ENCODE results near the gene IL37.
"Not testable (repeated sequence)": the region's sequence is repeated elsewhere in the genome, so short reads cannot be mapped to it uniquely, and the experiment has no call there.

IL37 gene

DNA sequence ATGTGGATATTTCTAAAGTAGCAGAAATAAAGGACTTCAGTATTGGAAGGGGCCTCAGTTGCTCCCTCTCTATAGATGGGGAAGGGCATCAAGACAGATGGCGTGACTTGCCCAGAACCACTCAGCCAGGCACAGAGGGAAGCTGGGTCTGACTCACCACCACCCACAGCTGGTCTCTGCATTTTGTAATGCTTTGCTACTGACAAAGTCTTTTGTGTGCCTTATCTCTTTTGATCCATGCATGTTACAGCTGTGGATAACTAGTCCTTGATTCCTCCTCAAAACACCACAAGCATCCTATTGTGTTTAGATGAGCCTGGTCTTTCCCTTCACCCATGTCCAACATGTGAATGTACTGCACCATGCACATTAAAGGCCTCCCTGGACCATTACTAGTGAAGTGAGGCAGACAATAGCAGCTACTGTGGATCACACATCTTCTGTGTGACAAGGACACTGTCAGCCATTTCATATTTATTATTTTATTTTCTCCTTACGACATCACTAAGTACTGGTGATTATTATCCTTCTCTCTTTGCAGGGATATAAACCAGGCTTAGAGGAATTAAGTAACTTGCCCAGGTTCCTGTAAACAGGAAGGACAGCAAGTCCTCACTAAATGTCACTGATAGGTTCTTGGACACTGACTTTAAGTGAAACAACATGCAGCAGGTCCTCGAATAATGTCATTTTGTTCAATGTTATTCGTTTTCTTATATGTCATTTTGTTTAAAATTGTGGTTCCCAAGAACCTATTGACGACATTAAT is 29.6 kb upstream of the IL37 start:
- H3K4me1 Mint-ChIP-seq, result peaks cover 28% of the 10 kb centered on the region
- H3K4me3 Mint-ChIP-seq, result no peak overlapping the region
- no peaks in the 10 kb centered on the region for H3K9me3 Mint-ChIP-seq
- H3K27me3 Mint-ChIP-seq, result peaks cover 28% of the 10 kb centered on the region
- no peak overlapping the region for H3K27ac Mint-ChIP-seq
- H3K36me3 Mint-ChIP-seq, result no peaks in the 10 kb centered on the region
- CTCF ChIA-PET, result interaction anchor here (7.0 kb wide), 1 partner anchor 132 kb away, joined by 36 read pairs; no protein-coding TSS in a partner anchor
- DNase-seq, result no peak

DNA sequence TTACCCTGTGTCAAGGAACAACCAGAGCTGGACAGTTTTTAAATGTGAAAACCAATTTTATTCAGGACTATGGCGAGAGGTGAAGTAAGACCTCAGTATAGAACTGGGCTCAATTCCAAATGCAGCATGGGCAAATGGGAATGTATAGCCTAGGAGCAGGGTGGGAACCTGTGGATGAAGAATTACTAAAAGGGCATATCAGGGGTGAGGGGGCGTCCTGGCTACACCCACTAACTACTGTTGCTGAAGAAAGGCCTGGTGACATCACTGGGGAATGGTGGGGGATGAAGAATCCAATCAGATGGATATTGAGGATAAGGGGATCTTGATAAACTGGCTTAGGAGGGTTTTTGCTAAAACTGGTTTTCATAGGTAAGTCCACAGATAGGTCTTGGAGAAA is 27.3 kb upstream of the IL37 start:
- CTCF ChIA-PET, result interaction anchor here (1.7 to 7.0 kb wide), 2 partner anchors 120 to 134 kb away, joined by 3 to 36 read pairs; no protein-coding TSS in a partner anchor
- Mint-ChIP-seq H3K4me3 (no peak overlapping the region), H3K27ac (no peak overlapping the region), H3K4me1 (peaks cover 28% of the 10 kb centered on the region), H3K27me3 (peaks cover 21% of the 10 kb centered on the region), H3K36me3 (no peaks in the 10 kb centered on the region), H3K9me3 (no peaks in the 10 kb centered on the region)
- no peak for DNase-seq

DNA sequence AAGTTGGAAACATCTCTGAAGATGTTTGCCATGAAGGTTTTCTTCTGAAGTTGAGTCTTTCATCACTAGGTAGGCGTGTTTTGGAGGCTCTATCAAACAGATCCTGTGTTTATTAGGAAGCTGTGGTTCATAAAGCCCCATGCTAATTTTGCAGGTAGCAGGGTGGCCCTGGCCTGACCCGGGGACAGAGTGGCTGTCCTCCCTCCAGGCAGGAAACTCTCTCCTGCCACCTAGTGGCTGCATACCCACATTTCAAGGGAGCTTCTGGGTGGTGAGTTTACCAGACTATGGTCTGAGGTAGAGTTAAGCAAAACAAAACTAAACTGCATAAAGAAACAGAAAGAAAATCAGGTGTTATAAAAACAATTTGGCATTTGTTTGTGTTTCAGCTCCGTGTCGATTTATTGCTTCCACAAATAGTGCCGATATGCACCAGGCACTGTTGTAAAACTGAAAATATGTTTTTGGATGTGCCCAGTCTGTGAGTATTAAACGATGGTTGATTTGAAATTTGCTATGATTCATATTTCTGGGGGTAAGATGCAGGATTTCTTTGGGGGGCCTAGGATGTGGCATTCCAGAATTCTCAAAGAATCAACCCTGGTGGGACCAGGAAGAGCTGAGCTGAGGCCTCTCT is 26.0 kb upstream of the IL37 start:
- H3K4me3 Mint-ChIP-seq, result no peak overlapping the region
- peaks cover 27% of the 10 kb centered on the region for H3K4me1 Mint-ChIP-seq
- DNase-seq, result peak; percentile 78
- CTCF ChIA-PET, result interaction anchor here (0.6 to 3.2 kb wide), 33 partner anchors 8 to 284 kb away, joined by 3 to 86 read pairs (median 4); no protein-coding TSS in a partner anchor
- H3K9me3 Mint-ChIP-seq, result no peaks in the 10 kb centered on the region
- H3K36me3 Mint-ChIP-seq, result no peaks in the 10 kb centered on the region
- peaks cover 10% of the 10 kb centered on the region for H3K27me3 Mint-ChIP-seq
- H3K27ac Mint-ChIP-seq, result peak overlapping the region; percentile 43

DNA sequence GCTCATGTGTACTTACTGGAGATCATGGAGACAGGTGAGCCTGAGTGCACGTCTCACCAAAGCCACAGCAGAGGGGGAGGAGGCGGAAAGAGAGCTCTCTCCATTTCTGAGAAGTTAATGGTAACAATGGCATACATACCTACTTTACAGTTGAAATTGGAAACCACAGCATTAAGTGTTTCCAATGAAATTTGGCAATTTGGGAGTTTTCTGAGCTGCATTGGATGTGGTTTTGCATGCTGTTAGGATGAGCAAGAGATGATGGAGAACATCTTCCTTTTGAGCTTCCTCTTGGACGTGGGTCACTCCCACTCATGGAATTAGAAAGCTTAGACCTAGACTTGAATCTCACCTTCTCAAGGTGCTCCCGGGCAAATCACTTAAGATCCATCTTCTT is 25.5 kb upstream of the IL37 start:
- Mint-ChIP-seq H3K36me3 (no peaks in the 10 kb centered on the region), H3K9me3 (no peaks in the 10 kb centered on the region), H3K27ac (peak overlapping the region; percentile 43), H3K27me3 (peaks cover 5% of the 10 kb centered on the region), H3K4me1 (peaks cover 22% of the 10 kb centered on the region), H3K4me3 (no peak overlapping the region)
- no peak for DNase-seq
- CTCF ChIA-PET, result interaction anchor here (0.6 to 3.2 kb wide), 33 partner anchors 8 to 285 kb away, joined by 3 to 86 read pairs (median 4); no protein-coding TSS in a partner anchor

DNA sequence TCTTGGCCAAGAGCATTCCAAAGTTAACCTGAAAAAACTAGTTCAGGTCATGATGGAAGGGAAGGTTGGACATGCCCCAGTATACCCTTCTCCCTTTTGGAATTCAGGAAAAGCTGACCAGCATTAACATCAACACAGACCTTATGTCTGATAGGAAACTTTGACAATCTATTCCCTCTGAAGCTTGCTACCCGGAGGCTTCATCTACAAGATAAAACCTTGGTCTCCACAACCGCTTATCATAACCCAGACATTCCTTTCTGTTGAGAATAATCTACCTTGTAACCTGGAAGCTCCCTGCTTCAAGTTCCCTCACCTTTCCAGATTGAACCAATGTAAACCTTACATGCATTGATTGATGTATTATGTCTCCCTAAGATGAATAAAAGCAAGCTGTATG is 24.7 kb upstream of the IL37 start:
- CTCF ChIA-PET, result interaction anchor here (0.8 to 3.2 kb wide), 14 partner anchors 7 to 159 kb away, joined by 3 to 86 read pairs (median 6); no protein-coding TSS in a partner anchor
- no peaks in the 10 kb centered on the region for H3K9me3 Mint-ChIP-seq
- no peaks in the 10 kb centered on the region for H3K36me3 Mint-ChIP-seq
- H3K4me1 Mint-ChIP-seq, result peaks cover 15% of the 10 kb centered on the region
- H3K4me3 Mint-ChIP-seq, result no peak overlapping the region
- no peak overlapping the region for H3K27ac Mint-ChIP-seq
- DNase-seq, result no peak
- H3K27me3 Mint-ChIP-seq, result peaks cover 5% of the 10 kb centered on the region

DNA sequence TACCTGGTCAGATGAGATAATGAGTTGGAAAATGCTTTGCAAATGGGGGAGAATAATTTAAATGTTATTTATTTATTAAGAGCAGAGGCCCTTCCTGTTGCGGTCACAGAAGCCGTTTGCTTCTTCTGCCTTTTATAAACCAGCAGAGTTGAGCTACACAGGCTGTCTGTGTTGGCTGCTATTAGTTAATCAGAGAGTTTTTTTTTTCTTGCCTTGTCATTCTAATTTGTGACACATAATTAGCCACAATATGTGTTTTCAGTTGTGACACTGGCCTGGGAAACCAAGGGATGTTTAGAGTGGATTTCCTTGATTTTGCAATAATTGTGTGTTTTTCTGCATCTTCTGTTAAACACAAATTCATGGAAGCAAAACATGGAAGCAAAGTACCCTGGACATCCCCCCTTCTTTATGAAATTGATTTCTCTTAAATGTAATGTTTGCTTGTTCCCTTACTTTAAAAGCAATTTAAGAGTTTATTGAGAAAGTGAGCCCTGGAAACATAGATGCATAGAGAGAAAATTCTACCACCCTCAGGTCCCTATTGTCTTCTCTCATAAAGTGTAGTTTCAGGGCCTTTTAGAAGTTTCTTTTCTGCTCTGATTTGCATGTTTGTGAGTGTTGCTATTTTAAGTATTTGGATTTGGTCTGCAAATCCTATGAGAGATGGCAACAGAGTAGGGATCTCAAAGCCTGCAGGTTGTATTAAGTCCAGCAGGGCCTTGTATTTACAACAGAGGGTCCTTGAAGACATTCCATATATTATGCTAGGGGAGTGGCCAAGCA is 22.8 kb upstream of the IL37 start:
- CTCF ChIA-PET, result interaction anchor here (1.0 to 1.1 kb wide), 2 partner anchors 49 to 138 kb away, joined by 3 to 4 read pairs; no protein-coding TSS in a partner anchor

DNA sequence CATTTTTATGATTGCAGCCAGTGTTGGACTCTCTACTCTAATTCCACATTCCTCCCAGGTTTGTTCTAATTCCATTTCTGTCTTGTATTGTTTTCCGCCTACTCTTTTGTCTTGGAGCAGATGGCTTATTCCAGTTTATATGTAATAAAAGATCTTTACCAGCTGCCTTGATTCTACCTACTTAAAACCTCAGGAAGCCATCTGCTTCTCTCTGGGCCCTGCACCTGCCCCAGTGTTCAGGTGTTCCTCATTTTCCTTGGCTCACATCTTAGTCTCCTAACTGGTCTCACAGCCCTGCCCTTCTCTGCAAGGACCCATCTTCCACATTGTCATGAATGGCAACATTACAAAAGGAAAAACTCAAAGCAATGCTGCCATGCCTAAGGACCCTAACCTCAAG is 21.0 kb upstream of the IL37 start:
- CTCF ChIA-PET, result interaction anchor here (1.0 kb wide), 1 partner anchor 34 kb away, joined by 3 read pairs; no protein-coding TSS in a partner anchor
- Mint-ChIP-seq H3K4me3 (no peak overlapping the region), H3K27me3 (peaks cover 5% of the 10 kb centered on the region), H3K36me3 (no peaks in the 10 kb centered on the region), H3K27ac (no peak overlapping the region), H3K9me3 (no peaks in the 10 kb centered on the region), H3K4me1 (peaks cover 9% of the 10 kb centered on the region)
- no peak for DNase-seq

More for the DNA sequence above, 22.8 kb upstream of the IL37 start:
- no peak for DNase-seq
- peaks cover 15% of the 10 kb centered on the region for H3K4me1 Mint-ChIP-seq
- H3K4me3 Mint-ChIP-seq, result no peak overlapping the region
- no peaks in the 10 kb centered on the region for H3K36me3 Mint-ChIP-seq
- no peak overlapping the region for H3K27ac Mint-ChIP-seq
- no peaks in the 10 kb centered on the region for H3K9me3 Mint-ChIP-seq
- peaks cover 5% of the 10 kb centered on the region for H3K27me3 Mint-ChIP-seq

DNA sequence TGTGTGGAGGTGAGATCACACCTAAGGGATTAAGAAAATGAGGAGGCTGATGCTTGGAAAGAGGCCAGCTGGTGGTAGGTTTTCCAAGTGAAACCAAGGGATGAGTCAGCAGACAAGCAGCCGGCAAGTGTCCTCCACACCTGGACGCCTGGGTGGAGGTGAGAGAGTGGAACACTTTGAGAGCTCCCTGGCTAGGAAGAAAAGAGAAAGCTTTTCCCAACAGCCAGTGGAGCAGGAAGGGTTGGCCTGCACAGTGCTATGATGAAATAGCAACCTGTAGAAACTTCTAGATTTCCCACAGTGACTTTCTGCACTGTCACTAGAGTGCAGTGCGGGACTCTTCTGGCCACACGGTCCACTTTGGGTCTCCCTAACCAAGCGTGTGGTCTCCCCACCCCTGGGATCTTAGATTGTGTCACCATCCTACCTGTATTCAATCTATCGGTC is 19.6 kb upstream of the IL37 start:
- CTCF ChIA-PET, result interaction anchor here (0.6 kb wide), 1 partner anchor 51 kb away, joined by 3 read pairs; no protein-coding TSS in a partner anchor
- Mint-ChIP-seq H3K4me1 (no peaks in the 10 kb centered on the region), H3K36me3 (no peaks in the 10 kb centered on the region), H3K27ac (no peak overlapping the region), H3K4me3 (no peak overlapping the region), H3K27me3 (no peaks in the 10 kb centered on the region), H3K9me3 (no peaks in the 10 kb centered on the region)
- DNase-seq, result no peak

DNA sequence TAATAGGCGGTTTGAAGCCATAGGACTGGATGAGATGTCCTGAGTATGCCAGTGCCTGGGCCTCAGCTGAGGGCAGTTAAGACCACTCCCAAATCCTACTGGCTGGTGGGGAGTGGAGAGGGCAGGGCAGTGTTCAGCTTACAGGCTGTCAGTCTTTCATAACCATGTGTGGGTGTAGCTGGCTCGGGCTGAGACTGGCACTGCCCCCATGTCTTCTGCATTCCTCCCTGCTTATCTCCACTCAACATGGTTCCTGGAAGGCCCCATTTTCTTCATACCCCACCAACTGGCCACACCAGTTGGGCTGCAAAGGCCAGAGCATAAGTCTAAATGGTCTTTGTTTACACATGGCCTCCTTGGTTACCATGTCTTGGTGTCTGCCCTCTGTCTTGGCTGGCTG is 17.2 kb upstream of the IL37 start:
- Mint-ChIP-seq H3K4me3 (no peak overlapping the region), H3K9me3 (no peaks in the 10 kb centered on the region), H3K27ac (no peak overlapping the region), H3K27me3 (no peaks in the 10 kb centered on the region), H3K36me3 (no peaks in the 10 kb centered on the region), H3K4me1 (no peaks in the 10 kb centered on the region)
- CTCF ChIA-PET, result interaction anchor here (0.7 kb wide), 1 partner anchor 8 kb away, joined by 3 read pairs; no protein-coding TSS in a partner anchor
- no peak for DNase-seq

DNA sequence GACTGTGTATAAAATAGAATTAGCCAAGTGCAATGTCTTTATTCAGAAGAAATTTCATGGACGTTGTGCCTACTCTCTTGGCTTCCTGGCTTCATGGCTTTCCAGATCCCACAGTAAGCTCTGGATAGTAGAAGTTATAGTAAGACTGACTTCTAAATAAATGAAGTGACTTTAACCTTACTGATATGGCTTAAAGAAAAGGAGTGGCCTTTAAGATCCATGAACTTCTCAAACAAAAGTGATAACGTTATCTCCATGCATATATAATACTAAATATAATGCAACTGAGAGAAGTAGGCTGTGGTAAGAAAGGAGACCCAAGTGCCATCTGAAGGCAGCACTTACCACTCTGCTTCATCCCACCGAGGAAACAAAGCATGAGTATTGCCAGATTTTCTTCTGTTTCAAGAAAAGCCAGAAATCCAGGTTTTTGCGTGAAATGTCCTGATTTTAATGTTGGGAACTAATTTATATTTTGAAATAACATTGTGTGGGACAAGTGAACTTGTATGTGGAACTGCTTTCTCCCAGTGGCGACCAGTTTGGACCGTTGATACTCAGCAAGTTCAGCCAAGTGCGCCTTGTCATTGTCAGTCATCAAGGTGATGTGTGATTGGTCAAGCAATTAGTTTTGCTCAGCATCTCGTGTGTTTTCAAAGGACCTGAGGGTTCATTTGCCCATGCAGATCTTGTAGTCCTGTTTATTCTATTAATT is 13.9 kb upstream of the IL37 start:
- no peaks in the 10 kb centered on the region for H3K36me3 Mint-ChIP-seq
- no peaks in the 10 kb centered on the region for H3K4me1 Mint-ChIP-seq
- CTCF ChIA-PET, result no interaction called here
- no peaks in the 10 kb centered on the region for H3K9me3 Mint-ChIP-seq
- no peak overlapping the region for H3K4me3 Mint-ChIP-seq
- no peaks in the 10 kb centered on the region for H3K27me3 Mint-ChIP-seq
- H3K27ac Mint-ChIP-seq, result no peak overlapping the region
- DNase-seq, result no peak

DNA sequence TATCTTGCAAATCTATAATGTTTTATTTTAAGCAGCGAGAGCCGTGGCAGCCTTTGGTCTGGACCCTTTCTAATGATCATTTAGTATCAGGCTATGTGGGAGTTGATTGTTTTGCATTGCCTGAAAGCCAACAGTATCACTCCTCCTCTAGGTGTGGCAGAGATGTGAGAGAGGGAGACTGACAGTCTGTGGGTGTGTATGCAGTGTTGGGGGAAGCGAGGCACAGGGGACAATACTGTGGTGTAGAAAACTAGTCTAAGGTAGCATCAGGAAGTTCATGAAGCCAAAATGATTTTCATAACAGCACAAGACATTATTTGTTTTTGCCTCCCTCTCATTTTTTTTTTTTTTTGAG is 13.4 kb upstream of the IL37 start:
- Mint-ChIP-seq H3K4me3 (no peak overlapping the region), H3K27me3 (no peaks in the 10 kb centered on the region), H3K4me1 (no peaks in the 10 kb centered on the region), H3K36me3 (no peaks in the 10 kb centered on the region), H3K27ac (no peak overlapping the region), H3K9me3 (no peaks in the 10 kb centered on the region)
- CTCF ChIA-PET, result no interaction called here
- DNase-seq, result no peak

DNA sequence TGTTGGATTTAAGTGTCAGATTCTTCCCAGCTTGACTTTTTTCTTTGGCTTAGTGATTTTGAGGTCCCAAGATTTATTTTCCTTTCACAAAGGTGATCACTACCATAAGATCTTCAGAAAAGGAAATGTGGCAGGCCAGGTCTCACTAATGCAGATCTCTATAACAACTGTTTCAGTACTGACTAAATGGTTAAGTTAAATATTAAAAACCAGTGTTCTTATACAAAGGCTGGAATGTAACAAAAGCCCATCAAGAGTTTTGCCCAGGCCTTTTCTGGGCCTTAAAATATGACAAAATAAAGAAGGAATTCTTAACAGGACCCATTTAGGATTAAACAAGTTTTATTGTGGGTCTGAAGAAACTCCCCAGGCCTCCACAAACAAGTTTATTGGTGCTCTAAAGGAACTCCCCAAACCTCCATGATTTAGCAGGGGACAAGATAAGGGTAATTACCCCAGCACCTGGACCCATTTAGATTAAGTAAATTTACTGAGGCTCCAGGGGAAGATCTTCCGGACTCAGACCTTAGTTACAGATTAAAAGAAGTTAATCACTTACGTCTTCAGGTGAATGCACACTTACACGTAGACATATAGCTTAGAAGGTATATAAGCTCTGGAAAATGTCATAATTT is 9.4 kb upstream of the IL37 start:
- H3K4me3 Mint-ChIP-seq, H3K27me3 Mint-ChIP-seq, H3K9me3 Mint-ChIP-seq, H3K27ac Mint-ChIP-seq, H3K36me3 Mint-ChIP-seq, H3K4me1 Mint-ChIP-seq, CTCF ChIA-PET, DNase-seq: not testable (repeated sequence)

DNA sequence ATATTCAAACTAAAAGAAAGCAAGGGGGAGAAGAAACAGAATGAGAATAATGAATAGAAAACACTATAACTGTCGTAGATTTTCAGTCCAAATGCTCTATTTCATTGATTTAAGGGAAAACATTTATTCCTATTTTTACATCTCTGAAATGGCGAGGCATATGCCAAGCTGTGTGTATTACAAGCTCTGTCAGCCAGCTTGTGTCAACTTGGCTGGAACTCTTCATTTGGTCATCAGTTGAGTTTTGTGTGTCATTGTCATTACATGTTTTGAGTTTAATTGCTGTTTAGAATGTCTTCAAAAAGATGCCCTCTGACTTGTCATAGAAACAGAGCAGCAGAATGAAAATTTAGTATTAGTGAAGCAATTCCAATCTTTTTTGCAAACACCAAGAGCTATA is 8.1 kb upstream of the IL37 start:
- H3K27ac Mint-ChIP-seq, result no peak overlapping the region
- H3K4me1 Mint-ChIP-seq, result no peaks in the 10 kb centered on the region
- no peak overlapping the region for H3K4me3 Mint-ChIP-seq
- CTCF ChIA-PET, result interaction anchor here (0.8 to 2.2 kb wide), 5 partner anchors 9 to 303 kb away, joined by 3 to 8 read pairs (median 4); no protein-coding TSS in a partner anchor
- no peak for DNase-seq
- no peaks in the 10 kb centered on the region for H3K36me3 Mint-ChIP-seq
- H3K27me3 Mint-ChIP-seq, result no peaks in the 10 kb centered on the region
- no peaks in the 10 kb centered on the region for H3K9me3 Mint-ChIP-seq
